ENCODE measurements around the gene SPPL2B. TPM values are rescaled to one million over a fixed set of nuclear protein-coding genes. Genes with fewer than 3 reads are reported as not detected.
"Not testable (repeated sequence)": the region's sequence is repeated elsewhere in the genome, so short reads cannot be mapped to it uniquely, and the experiment has no call there.

The SPPL2B gene
- polyA plus RNA-seq, 3 donors: 5.7 to 64.9 (median 8.7) TPM

DNA sequence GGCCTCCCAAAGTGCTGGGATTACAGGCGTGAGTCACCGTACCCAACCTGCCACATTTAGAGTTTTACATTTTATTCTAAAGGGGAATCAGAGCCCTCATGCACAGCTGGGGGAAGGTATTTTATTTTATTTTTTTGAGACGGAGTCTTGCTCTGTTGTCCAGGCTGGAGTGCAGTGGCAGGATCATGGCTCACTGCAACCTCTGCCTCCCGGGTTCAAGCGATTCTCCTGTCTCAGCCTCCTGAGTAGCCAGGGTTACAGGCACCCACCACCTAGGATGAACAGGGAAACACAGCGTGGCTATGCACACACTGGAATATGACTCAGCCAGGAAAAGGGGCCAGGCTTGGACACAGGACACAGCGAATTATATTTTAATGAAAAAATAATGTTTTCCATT lies 68.7 kb downstream of the SPPL2B start:
- H3K36me3 Mint-ChIP-seq; H3K27ac Mint-ChIP-seq; H3K9me3 Mint-ChIP-seq; H3K27ac ChIP-seq (ENCODE audit: low read depth in 1 of 2, low read length in 2 of 2); H3K27me3 Mint-ChIP-seq (ENCODE audit: low read depth in 3 of 3); H3K79me2 ChIP-seq (ENCODE audit: insufficient read depth, low read length); H3K27me3 ChIP-seq (ENCODE audit: control insufficient read depth in 2 of 2, insufficient read depth in 2 of 2, low read length in 2 of 2); H4K20me1 ChIP-seq (ENCODE audit: insufficient read depth, low read length); H3K4me3 Mint-ChIP-seq; DNase-seq; H3K4me2 ChIP-seq (replicated peaks; ENCODE audit: extremely low read depth, low read length, poor library complexity, severe bottlenecking); H3K36me3 ChIP-seq (replicated peaks in 1 of 2; ENCODE audit: control insufficient read depth in 1 of 2, insufficient read depth in 2 of 2, low read length in 2 of 2); H3K4me3 ChIP-seq (replicated peaks in 1 of 3; ENCODE audit: low read depth in 2 of 3, low read length in 3 of 3); H2AFZ ChIP-seq (ENCODE audit: insufficient read depth, low read depth, low read length, poor library complexity, severe bottlenecking); H3K9ac ChIP-seq (ENCODE audit: insufficient read depth, low read length, poor library complexity, severe bottlenecking); H3K9me3 ChIP-seq (replicated peaks in 1 of 2; ENCODE audit: control insufficient read depth in 1 of 2, insufficient read depth in 1 of 2, low read length in 2 of 2): not testable (repeated sequence)
- 98% methylated on average over 5 of the region's 7 CpGs for WGBS (ENCODE audit: insufficient coverage)
- intact Hi-C loops (cut with micrococcal nuclease): loop anchor here in 1 of 2 donors (10.0 kb wide), 1 partner anchor 112 kb away; the partner anchor contains the start of gene PEAK3
- H3K4me1 ChIP-seq (ENCODE audit: control insufficient read depth in 1 of 2, insufficient read depth in 2 of 2, low read length in 2 of 2): peaks cover 18 to 23% of the 10 kb centered on the region in 2 donors
- H3K4me1 Mint-ChIP-seq: peaks cover 27% of the 10 kb centered on the region

- H3K4me3 ChIP-seq (replicated peaks in 1 of 3; ENCODE audit: low read depth in 2 of 3, low read length in 3 of 3): no peak overlapping the region
- H3K9me3 ChIP-seq (replicated peaks in 1 of 2; ENCODE audit: control insufficient read depth in 1 of 2, insufficient read depth in 1 of 2, low read length in 2 of 2): no peaks in the 10 kb centered on the region
- intact Hi-C loops (cut with micrococcal nuclease): loop anchor here in 1 of 2 donors (10.0 kb wide), 1 partner anchor 114 kb away; the partner anchor contains the start of gene PEAK3
- Mint-ChIP-seq H3K9me3 (no peaks in the 10 kb centered on the region), H3K4me1 (peaks cover 21% of the 10 kb centered on the region), H3K27me3 (ENCODE audit: low read depth in 3 of 3) (peaks cover 1 to 5% (median 5%) of the 10 kb centered on the region in 3 donors), H3K36me3 (no peaks in the 10 kb centered on the region), H3K27ac (no peak overlapping the region), H3K4me3 (no peak overlapping the region)
- no peak overlapping the region for H3K4me2 ChIP-seq (replicated peaks; ENCODE audit: extremely low read depth, low read length, poor library complexity, severe bottlenecking)
- H3K27ac ChIP-seq (ENCODE audit: low read depth in 1 of 2, low read length in 2 of 2): no peak overlapping the region
- H3K36me3 ChIP-seq (replicated peaks in 1 of 2; ENCODE audit: control insufficient read depth in 1 of 2, insufficient read depth in 2 of 2, low read length in 2 of 2): no peaks in the 10 kb centered on the region
- TF ChIP-seq, protein P1, sequence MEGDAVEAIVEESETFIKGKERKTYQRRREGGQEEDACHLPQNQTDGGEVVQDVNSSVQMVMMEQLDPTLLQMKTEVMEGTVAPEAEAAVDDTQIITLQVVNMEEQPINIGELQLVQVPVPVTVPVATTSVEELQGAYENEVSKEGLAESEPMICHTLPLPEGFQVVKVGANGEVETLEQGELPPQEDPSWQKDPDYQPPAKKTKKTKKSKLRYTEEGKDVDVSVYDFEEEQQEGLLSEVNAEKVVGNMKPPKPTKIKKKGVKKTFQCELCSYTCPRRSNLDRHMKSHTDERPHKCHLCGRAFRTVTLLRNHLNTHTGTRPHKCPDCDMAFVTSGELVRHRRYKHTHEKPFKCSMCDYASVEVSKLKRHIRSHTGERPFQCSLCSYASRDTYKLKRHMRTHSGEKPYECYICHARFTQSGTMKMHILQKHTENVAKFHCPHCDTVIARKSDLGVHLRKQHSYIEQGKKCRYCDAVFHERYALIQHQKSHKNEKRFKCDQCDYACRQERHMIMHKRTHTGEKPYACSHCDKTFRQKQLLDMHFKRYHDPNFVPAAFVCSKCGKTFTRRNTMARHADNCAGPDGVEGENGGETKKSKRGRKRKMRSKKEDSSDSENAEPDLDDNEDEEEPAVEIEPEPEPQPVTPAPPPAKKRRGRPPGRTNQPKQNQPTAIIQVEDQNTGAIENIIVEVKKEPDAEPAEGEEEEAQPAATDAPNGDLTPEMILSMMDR (IDR thresholded peaks at IDR 0.05): no peak
- no peaks in the 10 kb centered on the region for H4K20me1 ChIP-seq (ENCODE audit: insufficient read depth, low read length)
- H3K4me1 ChIP-seq (ENCODE audit: control insufficient read depth in 1 of 2, insufficient read depth in 2 of 2, low read length in 2 of 2): peaks cover 14 to 18% of the 10 kb centered on the region in 2 donors
- DNase-seq: no peak
- no peaks in the 10 kb centered on the region for H3K27me3 ChIP-seq (ENCODE audit: control insufficient read depth in 2 of 2, insufficient read depth in 2 of 2, low read length in 2 of 2)
- H3K79me2 ChIP-seq (ENCODE audit: insufficient read depth, low read length): no peaks in the 10 kb centered on the region
- no peak overlapping the region for H3K9ac ChIP-seq (ENCODE audit: insufficient read depth, low read length, poor library complexity, severe bottlenecking)
- H2AFZ ChIP-seq (ENCODE audit: insufficient read depth, low read depth, low read length, poor library complexity, severe bottlenecking): no peak overlapping the region
- 98% methylated on average over 13 of the region's 14 CpGs for WGBS (ENCODE audit: insufficient coverage)
These were observed 70.3 kb downstream of the SPPL2B start for GRCh38 chr19:2398735-2399305.

Measured in CD14-positive monocyte (primary cell).